GM19025 (cell line): ENCODE measurements around the gene PROCA1.
"Not testable (repeated sequence)": the region's sequence is repeated elsewhere in the genome, so short reads cannot be mapped to it uniquely, and the experiment has no call there.

Experiments
- ATAC-seq: cut with Tn5 transposase; IDR thresholded peaks from one replicate; pipeline ENCODE4 v1.9.1; 2021; ENCODE audit warnings: mild to moderate bottlenecking, low read depth, moderate library complexity; ENCODE audit not compliant: unreplicated experiment

The PROCA1 gene

DNA sequence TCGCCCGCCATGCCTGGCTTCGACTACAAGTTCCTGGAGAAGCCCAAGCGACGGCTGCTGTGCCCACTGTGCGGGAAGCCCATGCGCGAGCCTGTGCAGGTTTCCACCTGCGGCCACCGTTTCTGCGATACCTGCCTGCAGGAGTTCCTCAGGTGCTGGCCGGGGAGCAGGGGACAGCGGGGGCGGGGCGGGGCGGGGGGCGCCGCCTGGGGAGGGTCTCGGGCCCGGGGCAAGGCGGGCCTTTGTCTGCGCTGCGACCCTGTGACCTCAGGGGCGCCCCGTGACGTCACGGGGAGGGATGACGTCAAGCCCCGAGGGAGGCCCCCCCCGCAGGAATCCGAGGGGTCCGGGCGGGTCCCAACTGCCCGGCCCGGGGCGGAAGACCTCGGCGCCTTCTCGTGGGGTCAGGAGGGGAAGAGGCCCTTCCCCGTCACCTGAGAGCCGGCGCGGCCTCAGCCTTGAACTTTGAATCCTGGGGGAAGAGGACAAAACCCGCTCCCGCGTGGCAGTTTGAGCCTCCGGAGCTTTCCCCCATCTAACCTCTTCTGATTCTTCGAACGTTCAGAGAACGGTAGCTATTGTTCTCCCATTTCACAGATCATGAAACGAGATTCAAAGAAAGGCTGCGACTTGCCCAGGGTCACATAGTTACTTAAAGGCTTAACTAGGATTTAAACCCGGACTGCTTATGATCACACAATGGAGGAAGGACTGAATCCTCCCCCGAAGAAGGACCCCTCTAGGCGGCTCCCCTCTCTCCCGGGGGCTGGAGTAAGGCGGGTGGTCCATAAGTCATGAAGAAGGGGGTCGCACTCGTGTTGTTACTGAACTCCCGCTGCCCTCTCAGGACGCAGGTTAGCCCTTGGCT is 32.6 kb upstream of the PROCA1 start:
- ATAC-seq = peak; percentile 31

DNA sequence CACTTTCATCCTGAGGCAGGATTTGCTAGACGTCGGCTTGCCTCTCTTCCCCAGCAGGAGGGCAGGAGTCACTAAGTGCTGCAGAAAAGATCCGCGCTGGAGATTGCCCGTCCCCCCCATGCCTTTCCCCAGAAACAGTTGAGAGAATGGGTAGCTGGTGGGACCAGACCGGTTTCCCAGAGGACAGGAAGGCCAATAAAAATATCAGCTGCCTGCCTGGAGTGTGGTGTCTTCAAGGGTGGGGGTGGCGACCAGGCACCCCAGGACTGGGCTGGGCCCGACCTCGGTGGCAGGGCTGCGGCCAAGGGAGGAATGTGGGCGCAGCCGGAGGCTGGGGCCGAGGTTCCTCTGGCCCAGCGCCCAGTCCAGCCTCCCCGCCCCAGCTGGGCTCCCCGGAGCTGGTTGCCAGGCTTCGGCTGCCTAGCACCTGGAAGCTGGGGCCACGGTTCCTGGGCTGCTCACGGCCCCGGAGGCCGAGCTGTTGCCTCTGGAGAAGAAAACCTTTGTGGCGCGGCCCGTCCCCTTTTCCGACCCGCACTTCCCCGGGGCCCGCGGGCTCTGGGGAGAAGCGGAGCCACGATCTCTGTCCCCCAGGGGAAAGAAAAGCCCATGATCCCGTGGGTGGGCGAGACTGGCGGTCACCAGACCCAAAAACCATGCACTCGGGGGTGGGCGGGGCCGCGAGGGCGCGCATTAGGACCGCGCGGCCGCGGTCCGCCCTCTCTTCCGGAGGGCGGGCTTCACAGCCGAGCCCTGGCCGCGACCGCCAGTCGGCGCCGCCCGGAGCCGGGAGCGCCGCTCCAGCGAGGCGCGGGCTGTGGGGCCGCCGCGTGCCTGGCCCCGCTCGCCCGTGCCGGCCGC is 31.8 kb upstream of the PROCA1 start, which contains the start of gene TRAF4:
TSS of gene TRAF4 (plus strand) at position 769 of the 861 bp plus-strand sequence. CDS start 102 bp downstream, outside the sequence.
- peak; percentile 67 for ATAC-seq

DNA sequence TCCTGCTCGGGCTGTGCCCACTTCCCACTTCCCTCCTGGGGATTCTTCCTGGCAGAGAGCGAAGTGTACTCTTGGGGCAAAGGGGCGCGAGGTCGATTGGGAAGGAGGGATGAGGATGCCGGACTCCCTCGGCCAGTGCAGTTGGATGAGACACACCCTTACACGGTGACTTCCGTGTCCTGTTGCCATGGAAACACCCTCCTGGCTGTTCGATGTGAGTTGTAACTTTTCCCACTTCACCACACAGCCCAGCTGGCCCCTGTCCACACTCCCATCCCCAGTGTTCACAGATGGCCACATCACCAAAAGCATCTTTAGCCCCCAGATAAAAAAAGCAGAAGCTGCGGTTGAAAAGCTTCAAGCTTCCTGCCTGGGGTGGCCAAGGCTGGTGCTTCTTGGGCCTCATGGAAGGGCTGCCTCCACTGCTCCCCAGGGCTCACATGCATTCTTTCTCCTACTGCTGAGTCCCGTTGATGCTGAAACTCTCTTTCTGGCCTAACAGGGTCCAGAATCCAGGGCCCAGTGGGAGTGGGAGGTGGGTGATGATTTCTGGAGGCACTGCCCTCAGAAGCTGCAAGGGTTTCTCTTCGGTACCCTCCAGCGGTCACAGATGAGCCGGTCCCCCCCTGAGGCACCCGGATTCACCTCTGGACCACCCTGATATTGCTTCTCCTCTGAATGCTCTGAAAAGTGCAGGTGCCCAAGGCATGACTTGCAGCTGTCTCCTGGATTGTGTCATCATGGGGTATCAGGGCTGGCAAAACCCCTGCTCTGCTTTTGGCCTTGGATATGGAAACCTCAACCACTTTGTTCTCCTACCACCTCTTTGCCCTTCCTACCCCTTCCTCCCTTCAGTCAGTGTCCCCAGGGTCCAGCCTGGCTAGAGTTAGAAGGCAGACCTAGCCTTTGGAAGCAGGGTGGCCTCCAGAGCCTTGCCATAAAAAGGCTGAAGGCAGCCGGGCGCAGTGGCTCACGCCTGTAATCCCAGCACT is 30.0 kb upstream of the PROCA1 start:
- ATAC-seq = no peak

DNA sequence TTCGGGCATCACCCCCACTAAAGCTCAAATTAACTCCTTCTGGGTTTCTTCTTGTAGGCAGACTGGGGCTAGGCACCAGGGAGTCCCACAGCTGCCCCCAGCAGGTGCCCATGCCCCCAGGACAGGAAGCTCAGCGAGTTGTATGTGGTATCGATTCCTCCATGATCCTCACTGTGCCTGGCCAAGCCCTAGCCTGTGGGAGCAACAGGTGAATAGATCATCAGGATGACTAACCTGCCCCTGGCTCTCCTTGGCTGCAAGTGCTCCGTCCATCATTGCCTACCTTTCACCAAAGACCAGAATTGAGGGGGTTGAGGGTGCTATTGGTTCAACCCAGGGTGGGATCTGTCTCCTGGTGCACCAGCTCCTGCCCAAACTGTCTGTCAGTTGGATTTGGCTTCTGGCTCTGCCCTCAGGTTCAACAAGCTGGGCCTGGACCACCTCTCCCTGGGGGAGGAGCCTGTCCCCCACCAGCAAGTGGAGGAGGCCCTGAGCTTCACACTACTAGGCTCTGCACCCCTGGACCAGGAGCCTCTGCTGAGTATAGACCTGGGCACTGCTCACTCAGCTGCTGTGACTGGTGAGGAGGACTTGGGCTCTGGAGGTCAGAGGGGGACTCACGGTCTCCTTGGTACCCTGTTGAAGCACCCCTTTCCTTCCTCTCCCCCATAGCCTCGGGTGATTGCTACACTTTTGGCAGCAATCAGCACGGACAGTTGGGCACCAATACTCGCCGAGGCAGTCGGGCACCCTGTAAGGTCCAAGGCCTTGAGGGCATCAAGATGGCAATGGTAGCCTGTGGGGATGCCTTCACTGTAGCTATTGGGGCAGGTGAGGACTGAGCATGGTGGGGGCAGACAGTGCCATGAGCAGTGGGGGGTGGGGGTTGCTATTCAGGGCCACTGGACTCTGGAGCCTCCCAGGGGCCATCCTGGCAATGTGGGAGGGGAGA is 29.0 kb upstream of the PROCA1 start:
- no peak for ATAC-seq

DNA sequence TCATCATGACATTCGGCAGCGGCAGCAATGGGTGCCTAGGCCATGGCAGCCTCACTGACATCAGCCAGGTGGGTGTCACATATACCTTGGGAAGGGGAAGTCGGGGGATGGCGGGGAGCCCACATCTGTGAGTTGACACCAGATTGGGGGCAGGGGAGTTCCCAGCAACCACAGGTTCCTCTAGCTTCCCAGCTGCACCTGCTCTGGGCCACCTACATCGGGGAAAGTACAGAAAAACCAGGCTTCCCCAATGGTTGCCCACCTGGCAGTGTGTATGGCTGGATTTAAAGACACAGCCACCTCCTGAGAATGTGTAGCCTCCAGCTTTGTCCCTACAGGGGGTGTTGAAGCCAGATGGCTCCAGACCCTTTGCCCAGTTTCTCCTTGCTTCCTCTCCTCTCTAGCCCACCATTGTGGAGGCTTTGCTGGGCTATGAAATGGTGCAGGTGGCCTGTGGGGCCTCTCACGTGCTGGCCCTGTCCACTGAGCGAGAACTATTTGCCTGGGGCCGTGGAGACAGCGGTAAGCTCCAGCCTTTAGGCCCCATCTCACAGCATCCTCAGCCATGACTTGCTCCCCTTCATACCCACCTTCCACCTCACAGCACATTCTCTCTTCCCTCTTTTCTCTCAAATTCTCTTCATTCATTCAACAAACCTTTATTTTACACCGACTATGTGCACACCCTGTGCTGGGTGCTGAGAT is 27.1 kb upstream of the PROCA1 start:
- ATAC-seq = no peak

DNA sequence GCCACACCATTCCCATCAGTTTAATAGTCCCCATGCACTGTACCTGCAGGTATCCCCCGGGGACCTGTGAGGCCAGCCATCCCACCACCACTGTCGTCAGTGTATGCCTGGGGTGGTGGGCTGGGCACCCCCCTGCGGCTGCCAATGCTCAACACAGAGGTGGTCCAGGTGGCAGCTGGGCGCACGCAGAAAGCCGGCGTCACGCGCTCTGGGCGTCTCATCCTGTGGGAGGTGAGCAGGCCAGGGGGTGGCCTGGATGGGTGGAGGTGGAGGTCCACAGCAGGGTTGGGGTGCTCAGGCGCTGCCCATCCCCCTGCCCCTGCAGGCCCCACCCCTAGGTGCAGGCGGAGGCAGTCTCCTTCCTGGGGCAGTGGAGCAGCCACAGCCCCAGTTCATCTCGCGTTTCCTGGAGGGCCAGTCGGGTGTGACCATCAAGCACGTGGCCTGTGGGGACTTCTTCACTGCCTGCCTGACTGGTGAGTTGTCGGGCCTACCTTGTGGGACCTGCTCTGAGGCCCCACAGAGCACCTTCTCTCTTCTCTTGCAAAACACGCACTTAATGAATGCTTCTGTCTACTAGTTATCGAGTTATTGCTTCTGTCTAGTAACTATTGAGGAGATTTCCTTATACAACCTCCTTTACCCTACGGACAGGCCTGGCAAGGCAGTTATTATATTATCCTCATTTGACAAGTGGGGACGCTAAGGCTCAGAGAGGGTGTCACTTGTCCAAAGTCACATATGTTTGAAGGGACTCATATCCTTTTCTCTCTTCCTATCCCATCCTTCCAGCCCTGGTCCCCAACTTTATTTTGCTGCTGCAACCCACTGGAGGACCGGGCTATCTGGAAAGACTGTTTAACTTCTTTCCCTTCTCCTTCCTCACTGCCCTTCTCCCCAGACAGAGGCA is 26.3 kb upstream of the PROCA1 start:
- peak; percentile 59 for ATAC-seq

DNA sequence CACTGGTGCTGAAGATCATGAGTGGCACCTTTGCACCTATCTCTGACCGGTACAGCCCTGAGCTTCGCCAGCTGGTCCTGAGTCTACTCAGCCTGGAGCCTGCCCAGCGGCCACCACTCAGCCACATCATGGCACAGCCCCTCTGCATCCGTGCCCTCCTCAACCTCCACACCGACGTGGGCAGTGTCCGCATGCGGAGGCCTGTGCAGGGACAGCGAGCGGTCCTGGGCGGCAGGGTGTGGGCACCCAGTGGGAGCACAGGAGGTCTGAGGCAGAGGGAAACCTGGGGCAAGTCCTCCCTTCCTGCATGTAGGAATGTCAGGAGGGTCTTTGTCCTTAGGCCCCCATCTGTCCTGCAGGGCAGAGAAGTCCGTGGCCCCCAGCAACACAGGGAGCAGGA is 25.6 kb upstream of the PROCA1 start:
- ATAC-seq = no peak

DNA sequence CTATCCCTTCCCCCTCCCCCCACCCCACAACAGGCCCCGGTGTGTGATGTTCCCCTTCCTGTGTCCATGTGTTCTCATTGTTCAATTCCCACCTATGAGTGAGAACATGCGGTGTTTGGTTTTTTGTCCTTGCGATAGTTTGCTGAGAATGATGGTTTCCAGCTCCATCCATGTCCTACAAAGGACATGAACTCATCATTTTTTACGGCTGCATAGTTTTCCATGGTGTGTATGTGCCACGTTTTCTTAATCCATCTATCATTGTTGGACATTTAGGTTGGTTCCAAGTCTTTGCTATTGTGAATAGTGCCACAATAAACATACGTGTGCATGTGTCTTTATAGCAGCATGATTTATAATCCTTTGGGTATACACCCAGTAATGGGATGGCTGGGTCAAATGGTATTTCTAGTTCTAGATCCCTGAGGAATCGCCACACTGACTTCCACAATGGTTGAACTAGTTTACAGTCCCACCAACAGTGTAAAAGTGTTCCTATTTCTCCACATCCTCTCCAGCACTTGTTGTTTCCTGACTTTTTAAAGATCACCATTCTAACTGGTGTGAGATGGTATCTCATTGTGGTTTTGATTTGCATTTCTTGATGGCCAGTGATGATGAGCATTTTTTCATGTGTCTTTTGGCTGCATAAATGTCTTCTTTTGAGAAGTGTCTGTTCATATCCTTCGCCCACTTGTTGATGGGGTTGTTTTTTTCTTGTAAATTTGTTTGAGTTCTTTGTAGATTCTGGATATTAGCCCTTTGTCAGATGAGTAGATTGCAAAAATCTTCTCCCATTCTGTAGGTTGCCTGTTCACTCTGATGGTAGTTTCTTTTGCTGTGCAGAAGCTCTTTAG is 24.5 kb upstream of the PROCA1 start:
- not testable (repeated sequence) for ATAC-seq

DNA sequence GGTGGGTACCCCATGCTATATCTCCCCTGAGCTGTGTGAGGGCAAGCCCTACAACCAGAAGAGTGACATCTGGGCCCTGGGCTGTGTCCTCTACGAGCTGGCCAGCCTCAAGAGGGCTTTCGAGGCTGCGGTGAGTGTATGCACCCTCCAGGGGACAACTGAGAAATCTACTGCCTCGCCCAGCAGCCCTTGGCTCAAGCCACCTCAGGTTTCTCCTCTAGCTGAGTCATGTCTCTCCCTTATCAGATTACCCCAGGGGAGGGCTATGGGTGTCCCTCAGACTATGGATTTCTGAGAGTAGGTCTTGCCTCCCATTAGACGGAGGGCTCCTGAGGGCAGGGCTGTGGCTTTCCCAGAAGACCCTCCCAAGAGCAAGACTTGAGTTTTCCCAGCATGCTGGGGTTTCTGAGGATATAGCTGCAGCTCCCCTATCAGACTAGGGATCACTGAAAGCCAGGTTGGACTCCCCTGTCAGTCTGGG is 23.6 kb upstream of the PROCA1 start:
- ATAC-seq = no peak

DNA sequence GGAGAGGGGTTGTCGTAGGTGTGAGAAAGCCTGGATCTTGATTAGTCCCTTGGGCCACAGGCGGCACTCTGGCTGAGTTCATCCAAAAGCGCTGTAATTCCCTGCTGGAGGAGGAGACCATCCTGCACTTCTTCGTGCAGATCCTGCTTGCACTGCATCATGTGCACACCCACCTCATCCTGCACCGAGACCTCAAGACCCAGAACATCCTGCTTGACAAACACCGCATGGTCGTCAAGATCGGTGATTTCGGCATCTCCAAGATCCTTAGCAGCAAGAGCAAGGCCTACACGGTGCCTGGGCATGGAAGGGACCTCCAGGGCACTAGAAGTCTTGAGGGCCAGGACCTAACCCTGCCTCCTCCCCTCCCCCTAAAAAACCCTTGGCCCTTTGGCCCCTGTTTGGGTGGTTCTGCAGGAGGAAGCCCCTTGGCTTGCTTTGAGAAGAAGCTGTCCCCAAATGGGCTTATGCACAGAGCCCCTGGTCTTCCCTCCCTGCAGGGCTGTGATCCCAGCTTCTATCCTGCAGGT is 23.1 kb upstream of the PROCA1 start:
- no peak for ATAC-seq

DNA sequence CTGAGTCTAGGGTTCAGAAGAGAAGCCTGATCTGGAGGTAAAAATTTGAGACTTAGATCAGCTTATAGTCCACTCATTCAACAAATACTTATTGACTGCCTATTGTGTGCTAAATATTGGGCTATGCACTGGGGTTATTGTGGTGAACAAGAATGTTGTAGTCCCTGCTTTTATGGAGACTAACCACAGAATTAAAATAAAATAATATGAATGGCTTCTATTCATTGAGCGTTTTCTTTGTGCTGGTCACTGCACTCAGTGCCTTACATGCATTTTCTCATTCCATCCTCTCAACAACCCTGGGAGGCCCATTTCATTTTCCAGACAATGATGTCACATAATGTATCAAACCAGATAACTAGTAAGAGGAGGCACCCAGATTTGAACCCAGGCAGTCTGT is 21.7 kb upstream of the PROCA1 start:
- ATAC-seq = no peak

DNA sequence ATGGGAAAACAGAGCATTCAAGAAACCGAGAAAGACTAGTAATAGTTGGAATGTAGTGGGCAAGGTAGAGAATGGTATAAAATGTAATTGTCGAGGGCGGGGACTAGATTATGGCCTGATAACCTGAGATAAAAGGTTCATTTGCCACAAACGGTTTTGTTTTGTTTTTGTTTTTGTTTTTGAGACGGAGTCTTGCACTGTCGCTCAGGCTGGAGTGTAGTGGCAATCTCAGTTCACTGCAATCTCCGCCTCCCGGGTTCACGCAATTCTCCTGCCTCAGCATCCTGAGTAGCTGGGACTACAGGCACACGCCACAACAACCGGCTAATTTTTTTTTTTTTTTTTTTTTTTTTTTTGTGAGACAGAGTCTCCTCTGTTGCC is 18.3 kb upstream of the PROCA1 start:
- no peak for ATAC-seq

DNA sequence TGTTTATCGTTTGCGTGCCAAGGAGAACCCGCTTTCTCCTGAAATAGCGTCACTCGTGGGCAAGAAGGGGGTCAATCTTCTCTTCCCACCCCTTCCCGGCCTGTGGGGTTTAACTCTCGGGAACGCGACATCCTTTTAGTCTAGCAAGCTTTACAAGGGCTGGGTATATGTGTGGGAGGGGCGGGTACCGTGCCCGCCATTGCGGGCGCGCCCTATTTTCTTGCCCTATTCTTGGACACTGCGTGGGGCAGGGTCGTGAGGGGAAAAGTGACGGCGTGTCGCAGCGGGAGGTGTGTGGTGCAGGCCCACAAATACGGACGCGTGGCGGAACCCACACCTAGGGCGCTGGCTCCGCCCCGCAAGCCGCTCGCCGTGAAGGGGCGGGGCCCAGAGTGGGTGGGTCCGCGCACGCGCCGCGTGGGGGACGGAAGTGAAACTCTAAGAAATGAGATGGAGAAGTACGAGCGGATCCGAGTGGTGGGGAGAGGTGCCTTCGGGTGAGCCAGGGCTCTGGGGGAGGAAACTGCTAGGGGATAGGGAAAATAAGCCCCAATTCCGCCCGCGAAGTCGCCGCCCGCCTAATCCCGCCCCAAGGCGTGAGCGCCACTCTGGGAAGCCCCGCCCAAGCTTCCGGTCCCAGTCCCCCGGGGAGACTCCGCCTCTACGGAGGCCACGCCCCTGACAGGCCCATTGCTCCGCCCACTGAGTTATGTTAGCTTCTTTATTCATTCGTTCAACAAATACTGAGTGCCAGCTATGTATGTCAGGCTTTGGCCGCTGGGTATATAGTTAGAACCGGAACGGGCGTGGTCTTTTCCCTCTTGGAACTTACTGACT is 16.9 kb upstream of the PROCA1 start, which contains the start of gene NEK8:
TSS of gene NEK8 (plus strand) at position 425 of the 837 bp plus-strand sequence. CDS start at position 451, 26 bp downstream.
- ATAC-seq = peak; percentile 28

DNA sequence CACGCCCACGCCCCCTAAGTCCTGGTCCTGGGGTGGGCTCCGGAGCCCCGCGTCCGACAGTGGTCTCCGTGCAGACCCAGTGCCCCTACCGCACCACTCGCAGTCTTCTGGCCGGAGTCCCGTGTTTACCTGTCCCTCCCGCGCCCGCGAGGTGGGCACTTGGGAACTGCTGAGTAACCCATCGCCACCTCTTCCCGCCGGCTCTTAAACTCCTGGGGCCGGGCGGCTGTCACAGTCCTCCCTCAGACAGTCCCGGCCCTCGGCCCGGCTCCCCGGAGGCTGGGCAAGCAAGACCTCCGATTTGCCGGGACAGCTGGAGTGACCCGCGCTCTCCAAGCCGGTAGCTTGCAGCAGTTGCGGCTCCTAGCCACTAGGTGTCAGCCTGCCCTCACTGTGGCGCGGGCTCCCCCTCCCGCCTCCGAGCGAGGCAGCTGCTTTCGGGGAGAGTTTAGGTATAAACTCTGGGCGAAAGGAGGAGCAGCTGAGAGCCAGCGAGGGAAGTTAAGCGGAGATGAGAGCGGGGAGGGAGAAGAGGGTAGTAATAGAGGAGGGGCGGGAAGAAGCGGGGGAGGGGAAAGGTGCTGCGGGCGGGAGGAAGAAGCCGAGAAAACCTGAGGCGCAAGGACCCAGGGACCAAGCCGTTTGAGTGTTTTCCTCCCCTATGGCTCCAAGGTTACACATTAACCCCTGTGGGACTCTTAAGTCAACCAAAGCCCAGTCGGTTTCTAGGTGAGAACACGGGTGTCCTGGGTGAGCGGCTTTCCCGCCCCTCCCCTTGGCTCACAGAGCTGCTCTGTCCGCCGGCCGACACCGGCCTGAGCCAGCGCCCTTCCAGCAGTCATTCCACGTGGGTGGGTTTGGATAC is 15.2 kb upstream of the PROCA1 start:
- ATAC-seq = peak; percentile 36
